ENCODE data around the gene DIPK1C. TPM values are rescaled to one million over a fixed set of nuclear protein-coding genes. Genes with fewer than 3 reads are reported as not detected.

DIPK1C gene
- polyA plus RNA-seq, 2 of the 4 experiments (the other 2 are of a cell fraction): not detected

DNA sequence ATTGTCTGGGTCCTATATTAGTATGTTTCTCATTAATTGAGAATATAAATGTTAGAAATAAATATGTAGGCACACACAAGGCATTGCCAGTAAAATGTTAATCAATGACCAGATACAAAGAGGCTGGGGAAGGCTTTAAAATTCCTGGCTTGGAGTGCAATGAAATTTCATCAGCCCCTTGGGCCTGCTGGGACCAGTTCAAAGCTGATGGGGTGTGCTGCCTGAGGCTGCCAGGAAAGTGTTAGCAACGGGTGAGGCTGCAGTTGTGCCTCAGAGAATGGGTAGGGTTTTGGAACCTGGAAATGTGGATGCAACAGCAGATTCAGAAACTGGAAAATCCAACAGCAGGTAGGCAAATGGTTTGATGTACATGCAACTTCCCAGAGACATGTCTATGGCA, 68.9 kb downstream of the DIPK1C start:
- 0% methylated on average over 1 of the region's 1 CpG for WGBS (ENCODE audit: missing lambda C conversion rate)
- H3K9me3 ChIP-seq: no peaks in the 10 kb centered on the region
- H3K27ac ChIP-seq: no peak overlapping the region
- ChIA-PET CTCF (no interaction called here), POLR2A (no interaction called here)
- FAIRE-seq (no peak), DNase-seq (ENCODE audit: low read depth in 1 of 2, low spot score in 1 of 2) (no peak), ATAC-seq (no peak)
- no peak for TF ChIP-seq RARB (CRISPR knock-in tag; IDR thresholded peaks at IDR 0.05)
- no peak for TF ChIP-seq FOSB (CRISPR knock-in tag; IDR thresholded peaks at IDR 0.05)
- TF ChIP-seq BHLHE40 (IDR thresholded peaks at IDR 0.05; ENCODE audit: low read depth, low read length): no peak
- no peak for TF ChIP-seq EP300 (IDR thresholded peaks at IDR 0.05)
- TF ChIP-seq HDAC2 (IDR thresholded peaks at IDR 0.05): no peak
- TF ChIP-seq, protein P1, sequence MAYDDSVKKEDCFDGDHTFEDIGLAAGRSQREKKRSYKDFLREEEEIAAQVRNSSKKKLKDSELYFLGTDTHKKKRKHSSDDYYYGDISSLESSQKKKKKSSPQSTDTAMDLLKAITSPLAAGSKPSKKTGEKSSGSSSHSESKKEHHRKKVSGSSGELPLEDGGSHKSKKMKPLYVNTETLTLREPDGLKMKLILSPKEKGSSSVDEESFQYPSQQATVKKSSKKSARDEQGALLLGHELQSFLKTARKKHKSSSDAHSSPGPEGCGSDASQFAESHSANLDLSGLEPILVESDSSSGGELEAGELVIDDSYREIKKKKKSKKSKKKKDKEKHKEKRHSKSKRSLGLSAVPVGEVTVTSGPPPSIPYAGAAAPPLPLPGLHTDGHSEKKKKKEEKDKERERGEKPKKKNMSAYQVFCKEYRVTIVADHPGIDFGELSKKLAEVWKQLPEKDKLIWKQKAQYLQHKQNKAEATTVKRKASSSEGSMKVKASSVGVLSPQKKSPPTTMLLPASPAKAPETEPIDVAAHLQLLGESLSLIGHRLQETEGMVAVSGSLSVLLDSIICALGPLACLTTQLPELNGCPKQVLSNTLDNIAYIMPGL (CRISPR knock-in tag; IDR thresholded peaks at IDR 0.05; ENCODE audit: borderline replicate concordance): no peak
- TF ChIP-seq ESRRA (IDR thresholded peaks at IDR 0.05; ENCODE audit: borderline replicate concordance, low read length): no peak
- TF ChIP-seq, protein P2, sequence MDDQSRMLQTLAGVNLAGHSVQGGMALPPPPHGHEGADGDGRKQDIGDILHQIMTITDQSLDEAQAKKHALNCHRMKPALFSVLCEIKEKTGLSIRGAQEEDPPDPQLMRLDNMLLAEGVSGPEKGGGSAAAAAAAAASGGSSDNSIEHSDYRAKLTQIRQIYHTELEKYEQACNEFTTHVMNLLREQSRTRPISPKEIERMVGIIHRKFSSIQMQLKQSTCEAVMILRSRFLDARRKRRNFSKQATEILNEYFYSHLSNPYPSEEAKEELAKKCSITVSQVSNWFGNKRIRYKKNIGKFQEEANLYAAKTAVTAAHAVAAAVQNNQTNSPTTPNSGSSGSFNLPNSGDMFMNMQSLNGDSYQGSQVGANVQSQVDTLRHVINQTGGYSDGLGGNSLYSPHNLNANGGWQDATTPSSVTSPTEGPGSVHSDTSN (IDR thresholded peaks at IDR 0.05): no peak
- TF ChIP-seq RAD21 (conservative IDR thresholded peaks at IDR 0.05 in 1 of 2, IDR thresholded peaks at IDR 0.05 in 1 of 2): no peak
- TF ChIP-seq FOXS1 (CRISPR knock-in tag; IDR thresholded peaks at IDR 0.05): no peak
- TF ChIP-seq, protein P3, sequence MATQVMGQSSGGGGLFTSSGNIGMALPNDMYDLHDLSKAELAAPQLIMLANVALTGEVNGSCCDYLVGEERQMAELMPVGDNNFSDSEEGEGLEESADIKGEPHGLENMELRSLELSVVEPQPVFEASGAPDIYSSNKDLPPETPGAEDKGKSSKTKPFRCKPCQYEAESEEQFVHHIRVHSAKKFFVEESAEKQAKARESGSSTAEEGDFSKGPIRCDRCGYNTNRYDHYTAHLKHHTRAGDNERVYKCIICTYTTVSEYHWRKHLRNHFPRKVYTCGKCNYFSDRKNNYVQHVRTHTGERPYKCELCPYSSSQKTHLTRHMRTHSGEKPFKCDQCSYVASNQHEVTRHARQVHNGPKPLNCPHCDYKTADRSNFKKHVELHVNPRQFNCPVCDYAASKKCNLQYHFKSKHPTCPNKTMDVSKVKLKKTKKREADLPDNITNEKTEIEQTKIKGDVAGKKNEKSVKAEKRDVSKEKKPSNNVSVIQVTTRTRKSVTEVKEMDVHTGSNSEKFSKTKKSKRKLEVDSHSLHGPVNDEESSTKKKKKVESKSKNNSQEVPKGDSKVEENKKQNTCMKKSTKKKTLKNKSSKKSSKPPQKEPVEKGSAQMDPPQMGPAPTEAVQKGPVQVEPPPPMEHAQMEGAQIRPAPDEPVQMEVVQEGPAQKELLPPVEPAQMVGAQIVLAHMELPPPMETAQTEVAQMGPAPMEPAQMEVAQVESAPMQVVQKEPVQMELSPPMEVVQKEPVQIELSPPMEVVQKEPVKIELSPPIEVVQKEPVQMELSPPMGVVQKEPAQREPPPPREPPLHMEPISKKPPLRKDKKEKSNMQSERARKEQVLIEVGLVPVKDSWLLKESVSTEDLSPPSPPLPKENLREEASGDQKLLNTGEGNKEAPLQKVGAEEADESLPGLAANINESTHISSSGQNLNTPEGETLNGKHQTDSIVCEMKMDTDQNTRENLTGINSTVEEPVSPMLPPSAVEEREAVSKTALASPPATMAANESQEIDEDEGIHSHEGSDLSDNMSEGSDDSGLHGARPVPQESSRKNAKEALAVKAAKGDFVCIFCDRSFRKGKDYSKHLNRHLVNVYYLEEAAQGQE (IDR thresholded peaks at IDR 0.05): no peak
- TF ChIP-seq JUNB (IDR thresholded peaks at IDR 0.05): no peak
- no peak for TF ChIP-seq GATA3 (IDR thresholded peaks at IDR 0.05; ENCODE audit: borderline replicate concordance)
- no peak overlapping the region for H3K4me3 ChIP-seq
- no peak overlapping the region for H3K4me2 ChIP-seq
- no peaks in the 10 kb centered on the region for H3K4me1 ChIP-seq

DNA sequence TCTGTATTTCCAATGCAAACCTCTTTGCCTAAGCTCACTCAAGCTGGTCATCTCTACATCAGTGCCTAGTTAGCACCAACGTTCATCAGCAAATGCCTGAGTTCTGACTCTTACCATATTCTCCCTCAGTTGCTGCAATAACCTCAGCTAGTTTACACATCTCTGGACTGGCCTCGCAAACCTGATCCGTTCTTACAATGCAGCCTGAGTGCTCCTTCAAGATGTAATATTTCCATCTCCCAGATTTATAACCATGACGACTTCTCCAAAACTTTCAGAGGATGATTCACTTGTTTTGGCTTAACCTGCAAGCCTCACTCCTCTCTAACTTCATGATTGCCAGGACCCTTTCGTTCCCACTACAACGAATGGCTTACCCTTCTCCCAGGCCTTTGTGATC, 69.7 kb downstream of the DIPK1C start:
- no peak for FAIRE-seq
- Histone ChIP-seq H3K4me2 (no peak overlapping the region), H3K27ac (no peak overlapping the region), H3K4me1 (no peaks in the 10 kb centered on the region), H3K9me3 (no peaks in the 10 kb centered on the region), H3K4me3 (no peak overlapping the region)
- no peak for TF ChIP-seq BHLHE40 (IDR thresholded peaks at IDR 0.05; ENCODE audit: low read depth, low read length)
- no peak for TF ChIP-seq MAZ (IDR thresholded peaks at IDR 0.05; ENCODE audit: borderline replicate concordance, low read depth, low read length)
- TF ChIP-seq HDAC2 (IDR thresholded peaks at IDR 0.05): no peak
- TF ChIP-seq HOXB5 (CRISPR knock-in tag; IDR thresholded peaks at IDR 0.05): no peak
- no peak for TF ChIP-seq HEYL (CRISPR knock-in tag; IDR thresholded peaks at IDR 0.05)
- TF ChIP-seq EHF (CRISPR knock-in tag; IDR thresholded peaks at IDR 0.05): no peak
- TF ChIP-seq EHMT2 (IDR thresholded peaks at IDR 0.05; ENCODE audit: low read depth): no peak
- TF ChIP-seq, protein P4, sequence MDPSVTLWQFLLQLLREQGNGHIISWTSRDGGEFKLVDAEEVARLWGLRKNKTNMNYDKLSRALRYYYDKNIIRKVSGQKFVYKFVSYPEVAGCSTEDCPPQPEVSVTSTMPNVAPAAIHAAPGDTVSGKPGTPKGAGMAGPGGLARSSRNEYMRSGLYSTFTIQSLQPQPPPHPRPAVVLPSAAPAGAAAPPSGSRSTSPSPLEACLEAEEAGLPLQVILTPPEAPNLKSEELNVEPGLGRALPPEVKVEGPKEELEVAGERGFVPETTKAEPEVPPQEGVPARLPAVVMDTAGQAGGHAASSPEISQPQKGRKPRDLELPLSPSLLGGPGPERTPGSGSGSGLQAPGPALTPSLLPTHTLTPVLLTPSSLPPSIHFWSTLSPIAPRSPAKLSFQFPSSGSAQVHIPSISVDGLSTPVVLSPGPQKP (IDR thresholded peaks at IDR 0.05; ENCODE audit: low read depth, low read length): no peak
- TF ChIP-seq, protein P5, sequence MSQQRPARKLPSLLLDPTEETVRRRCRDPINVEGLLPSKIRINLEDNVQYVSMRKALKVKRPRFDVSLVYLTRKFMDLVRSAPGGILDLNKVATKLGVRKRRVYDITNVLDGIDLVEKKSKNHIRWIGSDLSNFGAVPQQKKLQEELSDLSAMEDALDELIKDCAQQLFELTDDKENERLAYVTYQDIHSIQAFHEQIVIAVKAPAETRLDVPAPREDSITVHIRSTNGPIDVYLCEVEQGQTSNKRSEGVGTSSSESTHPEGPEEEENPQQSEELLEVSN (IDR thresholded peaks at IDR 0.05; ENCODE audit: borderline replicate concordance, low read depth): no peak
- ChIA-PET CTCF (no interaction called here), POLR2A (no interaction called here)
- 19% methylated on average over 6 of the region's 6 CpGs for WGBS (ENCODE audit: missing lambda C conversion rate)
- no peak for ATAC-seq
- DNase-seq (ENCODE audit: low read depth in 1 of 2, low spot score in 1 of 2): no peak

Other genes starting within 250 kb of the DIPK1C start
- gene CYB5A, start 165.3 kb downstream of the DIPK1C start, polyA plus RNA-seq (2011; rRNA removed): 132 and 134 TPM in 2 replicates
- gene CYB5A, start 165.3 kb downstream of the DIPK1C start, polyA plus RNA-seq (2017; fragmentation: RNase III; extraction: RNeasy Plus Mini Kit Qiagen cat#74134 plus additional on column Dnase treatment): 227 to 287 TPM (median 267 TPM) in 3 replicates
- gene C18orf63, start 141.5 kb downstream of the DIPK1C start, polyA plus RNA-seq (2011; rRNA removed): not detected in 2 replicates
- not detected in 3 replicates for gene C18orf63, start 141.5 kb downstream of the DIPK1C start, polyA plus RNA-seq (2017; fragmentation: RNase III; extraction: RNeasy Plus Mini Kit Qiagen cat#74134 plus additional on column Dnase treatment)
- gene CNDP2, start 39.1 kb upstream of the DIPK1C start, polyA plus RNA-seq (2011; rRNA removed): 77.6 and 93.7 TPM in 2 replicates
- 104 to 107 TPM (median 106 TPM) in 3 replicates for gene CNDP2, start 39.1 kb upstream of the DIPK1C start, polyA plus RNA-seq (2017; fragmentation: RNase III; extraction: RNeasy Plus Mini Kit Qiagen cat#74134 plus additional on column Dnase treatment)
- 0.16 TPM in 1 of 2 replicates, not detected in the other for gene CNDP1, start 77.2 kb upstream of the DIPK1C start, polyA plus RNA-seq (2011; rRNA removed)
- gene CNDP1, start 77.2 kb upstream of the DIPK1C start, polyA plus RNA-seq (2017; fragmentation: RNase III; extraction: RNeasy Plus Mini Kit Qiagen cat#74134 plus additional on column Dnase treatment): not detected in 3 replicates
- 3.0 and 3.3 TPM in 2 replicates for gene ZNF407, start 140.6 kb upstream of the DIPK1C start, polyA plus RNA-seq (2011; rRNA removed)
- 2.4 to 2.8 TPM (median 2.5 TPM) in 3 replicates for gene ZNF407, start 140.6 kb upstream of the DIPK1C start, polyA plus RNA-seq (2017; fragmentation: RNase III; extraction: RNeasy Plus Mini Kit Qiagen cat#74134 plus additional on column Dnase treatment)